Measurements from ENCODE around the gene HM13. TPM values are rescaled to one million over a fixed set of nuclear protein-coding genes. Genes with fewer than 3 reads are reported as not detected.

HM13 gene
- total and polyA plus RNA-seq, 2 of the 13 experiments (the other 11 are each of a cell fraction or from before 2014, with no cell fraction given): 118 to 243 TPM

DNA sequence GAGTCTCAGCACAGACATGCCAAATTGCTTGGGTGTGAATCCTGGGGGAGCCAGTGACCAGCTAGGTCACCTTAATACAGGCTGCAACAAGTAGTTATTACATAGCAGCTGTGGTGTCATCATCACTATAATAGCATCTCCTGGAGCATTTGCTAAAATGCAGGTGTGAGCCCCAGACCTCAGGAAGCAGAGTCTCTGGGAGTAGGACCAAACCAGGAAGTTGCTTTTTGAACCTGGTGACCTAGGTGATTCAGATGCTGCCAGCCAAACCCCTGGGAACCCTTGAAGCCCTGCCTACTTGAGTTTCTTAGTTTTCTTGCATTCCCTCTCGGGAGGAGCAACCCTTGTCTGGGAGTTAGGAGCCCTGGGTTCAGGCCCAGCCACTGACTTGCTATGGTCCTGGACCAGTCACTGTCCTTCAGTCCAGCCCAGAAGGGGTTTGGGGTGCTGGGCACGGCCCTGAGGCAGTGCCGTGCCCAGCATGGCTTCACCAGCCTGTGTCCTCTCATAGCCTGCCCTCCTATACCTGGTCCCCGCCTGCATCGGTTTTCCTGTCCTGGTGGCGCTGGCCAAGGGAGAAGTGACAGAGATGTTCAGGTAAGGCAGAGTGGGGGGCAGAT lies 51.6 kb downstream of the HM13 start:
- TF ChIP-seq MYC (CRISPR knock-in tag; IDR thresholded peaks at IDR 0.05; ENCODE audit: borderline replicate concordance) (no peak), ZFP62 (CRISPR knock-in tag; IDR thresholded peaks at IDR 0.05) (no peak), NFYB (CRISPR knock-in tag; IDR thresholded peaks at IDR 0.05) (0 out of 2 replicates have a peak, but pooled peaks have one; percentile 8), ZNF33A (CRISPR knock-in tag; IDR thresholded peaks at IDR 0.05; ENCODE audit: borderline replicate concordance) (no peak), MED1 (CRISPR knock-in tag; IDR thresholded peaks at IDR 0.05) (no peak), PPARG (CRISPR knock-in tag; conservative IDR thresholded peaks at IDR 0.05) (no peak), SMAD9 (CRISPR knock-in tag; IDR thresholded peaks at IDR 0.05) (no peak), AGO2 (optimal IDR thresholded peaks at IDR 0.05; ENCODE audit: low read depth, low read length) (peak; percentile 74), DNMT1 (CRISPR knock-in tag; IDR thresholded peaks at IDR 0.05) (no peak), CENPX (CRISPR knock-in tag; IDR thresholded peaks at IDR 0.05) (no peak), ZNF749 (CRISPR knock-in tag; IDR thresholded peaks at IDR 0.05; ENCODE audit: borderline replicate concordance) (no peak), SRY (CRISPR knock-in tag; IDR thresholded peaks at IDR 0.05) (0 out of 2 replicates have a peak, but pooled peaks have one; percentile 19), HNRNPH1 (optimal IDR thresholded peaks at IDR 0.05; ENCODE audit: low read depth, low read length) (no peak), HNRNPK (IDR thresholded peaks at IDR 0.05; ENCODE audit: low read depth, low read length, poor library complexity, severe bottlenecking) (no peak), RNF2 (conservative IDR thresholded peaks at IDR 0.05; ENCODE audit: low read depth) (no peak), ZNF747 (CRISPR knock-in tag; IDR thresholded peaks at IDR 0.05; ENCODE audit: borderline replicate concordance) (no peak), NPAS2 (CRISPR knock-in tag; IDR thresholded peaks at IDR 0.05; ENCODE audit: borderline replicate concordance) (no peak), RBM22 (optimal IDR thresholded peaks at IDR 0.05; ENCODE audit: low read length) (peak; percentile 3), ZNF282 (IDR thresholded peaks at IDR 0.05; ENCODE audit: partially characterized antibody) (no peak), ZNF724P (CRISPR knock-in tag; IDR thresholded peaks at IDR 0.05; ENCODE audit: borderline replicate concordance) (no peak)
- TF ChIP-seq, protein P1, sequence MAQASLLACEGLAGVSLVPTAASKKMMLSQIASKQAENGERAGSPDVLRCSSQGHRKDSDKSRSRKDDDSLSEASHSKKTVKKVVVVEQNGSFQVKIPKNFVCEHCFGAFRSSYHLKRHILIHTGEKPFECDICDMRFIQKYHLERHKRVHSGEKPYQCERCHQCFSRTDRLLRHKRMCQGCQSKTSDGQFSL (CRISPR knock-in tag; IDR thresholded peaks at IDR 0.05): 0 out of 2 replicates have a peak, but pooled peaks have one; percentile 12
- TF ChIP-seq, protein P2, sequence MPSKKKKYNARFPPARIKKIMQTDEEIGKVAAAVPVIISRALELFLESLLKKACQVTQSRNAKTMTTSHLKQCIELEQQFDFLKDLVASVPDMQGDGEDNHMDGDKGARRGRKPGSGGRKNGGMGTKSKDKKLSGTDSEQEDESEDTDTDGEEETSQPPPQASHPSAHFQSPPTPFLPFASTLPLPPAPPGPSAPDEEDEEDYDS (CRISPR knock-in tag; IDR thresholded peaks at IDR 0.05): no peak
- Histone ChIP-seq H3K79me2 (ENCODE audit: insufficient read depth, low read length) (no peaks in the 10 kb centered on the region), H3K4me2 (ENCODE audit: low read depth, low read length) (no peak overlapping the region), H3K4me1 (ENCODE audit: insufficient read depth, low read length) (peaks cover 44% of the 10 kb centered on the region), H4K20me1 (ENCODE audit: insufficient read depth, low read length) (no peaks in the 10 kb centered on the region), H3K9ac (ENCODE audit: insufficient read depth, low read depth, low read length) (no peak overlapping the region), H3K27ac (ENCODE audit: extremely low read length, insufficient read depth, low read length) (no peak overlapping the region), H3K9me3 (ENCODE audit: low read length) (no peaks in the 10 kb centered on the region), H3K4me3 (replicated peaks in 1 of 3; ENCODE audit: insufficient read depth in 1 of 3, low read depth in 2 of 3, low read length in 3 of 3) (no peak overlapping the region), H2AFZ (ENCODE audit: low read length) (no peak overlapping the region), H3K36me3 (replicated peaks in 1 of 2; ENCODE audit: control insufficient read depth in 1 of 2, insufficient read depth in 2 of 2, low read length in 2 of 2) (peaks cover 50 to 66% of the 10 kb centered on the region in 2 experiments), H3K27me3 (ENCODE audit: control insufficient read depth in 1 of 2, insufficient read depth in 2 of 2, low read length in 2 of 2) (no peaks in the 10 kb centered on the region)
- ChIA-PET POLR2A (interaction anchor here (0.7 to 16.4 kb wide), 3 partner anchors 42 to 197 kb away, joined by 3 to 1427 read pairs (median 5); partner anchors contain the start of gene ID1), CTCF (ENCODE audit: low intra/inter-chr PET ratio, low total read pairs) (interaction anchor here (0.7 to 12.9 kb wide), 3 partner anchors 47 to 49 kb away, joined by 3 to 454 read pairs (median 5); no protein-coding TSS in a partner anchor)
- intact Hi-C loops (cut with micrococcal nuclease; ENCODE audit: unreplicated experiment): no loop called here
- 100% methylated on average over 6 of the region's 6 CpGs for WGBS (ENCODE audit: low lambda C conversion rate)
- FAIRE-seq (no peak), DNase-seq (ENCODE audit: low spot score) (no peak), ATAC-seq (no peak)
- in situ Hi-C loops (cut with HindIII; ENCODE audit: extremely low pct_ligation_motif_present, low pct_unique_long_range_greater_than_20kb): loop anchor here (10.0 kb wide), 1 partner anchor 159 kb away; the partner anchor contains the start of gene BCL2L1
- no TSS peak for BruUV-seq (replicated peaks)

All from HepG2 (cell line).